H9 (cell line): Measurements from ENCODE around the gene PDZD2. TPM values are rescaled to one million over a fixed set of nuclear protein-coding genes. Genes with fewer than 3 reads are reported as not detected.

Experiments used
- DNase-seq: peaks from one replicate; pipeline ENCODE4 v3.0.0-alpha.2; 2017
- H2AFZ ChIP-seq: one replicate; pipeline ENCODE4 v1.6.1; 2013; ENCODE audit warnings: mild to moderate bottlenecking, low read length, control low read depth, moderate library complexity
- H2AK5ac ChIP-seq: 2 replicates; pipeline ENCODE4 v1.6.1; 2013; ENCODE audit warnings: low read length, control low read depth, mixed read lengths; ENCODE audit not compliant: insufficient read length
- H2BK120ac ChIP-seq: one replicate; pipeline ENCODE4 v1.6.1; 2013; ENCODE audit warnings: low read depth, mild to moderate bottlenecking, low read length, control low read depth, inconsistent platforms; ENCODE audit not compliant: poor library complexity, severe bottlenecking
- H2BK12ac ChIP-seq: 2 replicates; pipeline ENCODE4 v1.6.1; 2013; ENCODE audit warnings: low read length, control low read depth, mixed read lengths, low read depth; ENCODE audit not compliant: insufficient read length
- H2BK15ac ChIP-seq: 2 replicates; pipeline ENCODE4 v1.6.1; 2013; ENCODE audit warnings: low read depth, low read length, control low read depth
- H2BK20ac ChIP-seq: one replicate; pipeline ENCODE4 v1.6.1; 2013; ENCODE audit warnings: low read depth, mild to moderate bottlenecking, low read length, control low read depth, inconsistent platforms; ENCODE audit not compliant: poor library complexity, severe bottlenecking
- H2BK5ac ChIP-seq: 2 replicates; pipeline ENCODE4 v1.6.1; 2013; ENCODE audit warnings: low read length, control low read depth, mixed read lengths; ENCODE audit not compliant: insufficient read length
- H3K14ac ChIP-seq: 2 replicates; pipeline ENCODE4 v1.6.1; 2013; ENCODE audit warnings: low read length, control low read depth; ENCODE audit not compliant: insufficient read depth
- H3K18ac ChIP-seq: 2 replicates; pipeline ENCODE4 v1.6.1; 2013; ENCODE audit warnings: low read depth, mild to moderate bottlenecking, mixed read lengths, low read length, control low read depth; ENCODE audit not compliant: insufficient read length
- H3K23ac ChIP-seq: 2 replicates; pipeline ENCODE4 v1.6.1; 2013; ENCODE audit warnings: low read length, control low read depth, mixed read lengths, low read depth; ENCODE audit not compliant: insufficient read length
- H3K23me2 ChIP-seq: 2 replicates; pipeline ENCODE4 v1.6.1; 2013; ENCODE audit warnings: low read depth, mild to moderate bottlenecking, mixed read lengths, low read length, control low read depth; ENCODE audit not compliant: insufficient read length, poor library complexity, severe bottlenecking
- H3K27ac ChIP-seq: 2 replicates; pipeline ENCODE4 v1.5.1; 2013; ENCODE audit warnings: low read length, control low read depth, mixed read lengths, low read depth; ENCODE audit not compliant: insufficient read length
- H3K27me3 ChIP-seq: 2 replicates; pipeline ENCODE4 v1.6.1; 2013; ENCODE audit warnings: low read length, control low read depth, inconsistent platforms; ENCODE audit not compliant: insufficient read depth
- H3K4ac ChIP-seq: 2 replicates; pipeline ENCODE4 v1.6.1; 2013; ENCODE audit warnings: low read depth, mild to moderate bottlenecking, control low read depth, inconsistent platforms, low read length, moderate library complexity
- H3K4me1 ChIP-seq: 2 replicates; pipeline ENCODE4 v1.6.1; 2013; ENCODE audit warnings: low read length, control low read depth, inconsistent platforms; ENCODE audit not compliant: insufficient read depth
- H3K4me2 ChIP-seq: 2 replicates; pipeline ENCODE4 v1.6.1; 2013; ENCODE audit warnings: low read length, control low read depth, mixed read lengths; ENCODE audit not compliant: insufficient read length, insufficient read depth
- H3K56ac ChIP-seq: 2 replicates; pipeline ENCODE4 v1.6.1; 2013; ENCODE audit warnings: low read depth, mild to moderate bottlenecking, mixed read lengths, low read length, control low read depth; ENCODE audit not compliant: insufficient read length
- H3K79me1 ChIP-seq: 2 replicates; pipeline ENCODE4 v1.6.1; 2013; ENCODE audit warnings: low read depth, mild to moderate bottlenecking, moderate library complexity, low read length, control low read depth, inconsistent platforms; ENCODE audit not compliant: insufficient read depth, poor library complexity, severe bottlenecking
- H3K79me2 ChIP-seq: 2 replicates; pipeline ENCODE4 v1.6.1; 2013; ENCODE audit warnings: low read length, control low read depth, inconsistent platforms; ENCODE audit not compliant: insufficient read depth
- H3K9ac ChIP-seq: 2 replicates; pipeline ENCODE4 v1.6.1; 2013; ENCODE audit warnings: low read length, control low read depth, mixed read lengths; ENCODE audit not compliant: insufficient read length; ENCODE audit errors: extremely low read depth
- H3K9me3 ChIP-seq: one replicate; pipeline ENCODE4 v1.6.1; 2013; ENCODE audit warnings: low read depth, low read length, inconsistent platforms; ENCODE audit not compliant: control insufficient read depth
- H3T11ph ChIP-seq: one replicate; pipeline ENCODE4 v1.6.1; 2013; ENCODE audit warnings: mild to moderate bottlenecking, low read length, control low read depth, inconsistent platforms
- H4K20me1 ChIP-seq: one replicate; pipeline ENCODE4 v1.6.1; 2013; ENCODE audit not compliant: control insufficient read depth, insufficient read length, insufficient read depth
- H4K5ac ChIP-seq: 2 replicates; pipeline ENCODE4 v1.6.1; 2013; ENCODE audit warnings: low read depth, mild to moderate bottlenecking, mixed read lengths, low read length, control low read depth; ENCODE audit not compliant: insufficient read length
- H4K8ac ChIP-seq: replicated peaks from 2 replicates; pipeline ENCODE4 v1.6.1; 2013; ENCODE audit warnings: low read length, control low read depth, mixed read lengths, low read depth; ENCODE audit not compliant: insufficient read length
- H4K91ac ChIP-seq: 2 replicates; pipeline ENCODE4 v1.6.1; 2013; ENCODE audit warnings: low read depth, mild to moderate bottlenecking, moderate library complexity, mixed read lengths, low read length, control low read depth; ENCODE audit not compliant: insufficient read length
- H3K27ac Mint-ChIP-seq, 3 experiments: 2 replicates in 2 of 3; 3 replicates in 1 of 3; pipeline ENCODE4 v1.8.0; 2020 to 2021; ENCODE audit warnings: mixed read lengths in 3 of 3, mild to moderate bottlenecking in 1 of 3, moderate library complexity in 1 of 3
- H3K27me3 Mint-ChIP-seq: 2 replicates; pipeline ENCODE4 v1.8.0; 2021; ENCODE audit warnings: low read depth, mild to moderate bottlenecking, moderate library complexity, mixed read lengths
- H3K36me3 Mint-ChIP-seq, 3 experiments: 2 replicates in 2 of 3; 3 replicates in 1 of 3; pipeline ENCODE4 v1.8.0; 2020 to 2021; ENCODE audit warnings: low read depth in 3 of 3, mixed read lengths in 3 of 3; ENCODE audit not compliant: insufficient read depth in 1 of 3
- H3K4me1 Mint-ChIP-seq, 2 experiments: 2 replicates each; pipeline ENCODE4 v1.8.0; 2020; ENCODE audit warnings: mixed read lengths in 2 of 2
- H3K4me3 Mint-ChIP-seq, 2 experiments: 2 replicates in 1 of 2; 3 replicates in 1 of 2; pipeline ENCODE4 v1.8.0; 2020 to 2021; ENCODE audit warnings: mild to moderate bottlenecking in 2 of 2, mixed read lengths in 2 of 2, moderate library complexity in 1 of 2
- H3K9me3 Mint-ChIP-seq, 2 experiments: 2 replicates in 1 of 2; 3 replicates in 1 of 2; pipeline ENCODE4 v1.8.0; 2020; ENCODE audit warnings: mild to moderate bottlenecking in 2 of 2, mixed read lengths in 2 of 2, moderate library complexity in 1 of 2
- CTCF ChIP-seq: fragments of 200-600 bp; sonication (generic); conservative IDR thresholded peaks from 3 replicates; pipeline ENCODE4 v1.8.0; 2021; ENCODE audit warnings: antibody characterized with exemption, mild to moderate bottlenecking
- WGBS: extraction: QIAGEN DNeasy Blood & Tissue Kit; methylation state at CpG from one replicate; pipeline ENCODE4 v1.1.7; 2013; ENCODE audit warnings: missing lambda C conversion rate, low lambda C conversion rate, mixed read lengths; ENCODE audit not compliant: insufficient read length; ENCODE audit errors: extremely low coverage; 5-methylcytosine and 5-hydroxymethylcytosine counted together
- total RNA-seq: library from RNA; stranded (reverse); gene quantifications from 2 replicates; pipeline ENCODE4 v1.2.1, GENCODE V29; 2021

PDZD2 gene
- total RNA-seq, 1 experiment from 2014 or later, result 9.9 TPM

GRCh38 chr5:32067774-32068470, 429.0 kb downstream of the PDZD2 start:
- no peak overlapping the region for H3K4me2 ChIP-seq
- H3K4me1 ChIP-seq, result no peaks in the 10 kb centered on the region
- H3K9me3 Mint-ChIP-seq, result no peaks in the 10 kb centered on the region
- no peak overlapping the region for H2AK5ac ChIP-seq
- no peaks in the 10 kb centered on the region for H3K79me1 ChIP-seq
- no peaks in the 10 kb centered on the region for H3K27me3 ChIP-seq
- H3K4ac ChIP-seq, result no peak overlapping the region
- no peak overlapping the region for H3K18ac ChIP-seq
- H3K56ac ChIP-seq, result no peak overlapping the region
- no peak overlapping the region for H3K27ac Mint-ChIP-seq
- H3K9ac ChIP-seq, result no peak overlapping the region
- no peak overlapping the region for H4K5ac ChIP-seq
- H4K20me1 ChIP-seq, result no peaks in the 10 kb centered on the region
- H4K91ac ChIP-seq, result no peak overlapping the region
- H3K79me2 ChIP-seq, result no peaks in the 10 kb centered on the region
- no peak for DNase-seq
- no peak overlapping the region for H2AFZ ChIP-seq
- no peak overlapping the region for H3K4me3 Mint-ChIP-seq
- H3K36me3 Mint-ChIP-seq, result peaks cover under 1 to 10% (median 2%) of the 10 kb centered on the region in 3 experiments; a peak in 6 of 7 replicates
- H2BK120ac ChIP-seq, result no peak overlapping the region
- no peaks in the 10 kb centered on the region for H3K27me3 Mint-ChIP-seq
- H2BK20ac ChIP-seq, result no peak overlapping the region
- H3K23ac ChIP-seq, result no peak overlapping the region
- H3K4me1 Mint-ChIP-seq, result no peaks in the 10 kb centered on the region
- no CpG with 5 or more reads among the region's 5 CpGs for WGBS
- H3K9me3 ChIP-seq, result no peaks in the 10 kb centered on the region
- no peaks in the 10 kb centered on the region for H3K23me2 ChIP-seq
- H2BK12ac ChIP-seq, result no peak overlapping the region
- no peak overlapping the region for H2BK15ac ChIP-seq
- H3K27ac ChIP-seq, result no peak overlapping the region
- no peak overlapping the region for H3K14ac ChIP-seq
- no peak overlapping the region for H3T11ph ChIP-seq
- H4K8ac ChIP-seq, result no peak overlapping the region
- no peak overlapping the region for H2BK5ac ChIP-seq
- no peak for TF ChIP-seq CTCF
